Activated CD8-positive, alpha-beta T cell treated with anti-CD3 and anti-CD28 coated beads, Interleukin-2, amount 10 ng/mL, durations not matched to agents 7 days and 5 days (primary cell): ENCODE results near the gene NNT. TPM values are rescaled to one million over a fixed set of nuclear protein-coding genes. Genes with fewer than 3 reads are reported as not detected.
"Not testable (repeated sequence)": the region's sequence is repeated elsewhere in the genome, so short reads cannot be mapped to it uniquely, and the experiment has no call there.

Experiments used
- ATAC-seq: fragments of 150-1000 bp; cut with Tn5 transposase; one replicate; pipeline ENCODE4 v1.10.0; 2021; ENCODE audit warnings: moderate library complexity
- CTCF ChIA-PET: fragments of 350-600 bp; sonication (Branson Sonifier 250); formaldehyde crosslinking; loops from one replicate; lab custom pipeline; 2021; ENCODE audit warnings: antibody characterized with exemption; lab: Charles Lee
- POLR2A ChIA-PET: fragments of 350-600 bp; sonication (Branson Sonifier 250); formaldehyde crosslinking; loops from one replicate; lab custom pipeline; 2021; ENCODE audit warnings: antibody characterized with exemption; lab: Charles Lee
- DNase-seq: peaks from one replicate; pipeline ENCODE4 v3.0.0-alpha.2; 2020
- H3K27ac Mint-ChIP-seq: one replicate; pipeline ENCODE4 v1.8.0; 2021; ENCODE audit warnings: mild to moderate bottlenecking, mixed read lengths
- H3K27me3 Mint-ChIP-seq: one replicate; pipeline ENCODE4 v1.8.0; 2021; ENCODE audit warnings: low read depth, mixed read lengths
- H3K36me3 Mint-ChIP-seq: one replicate; pipeline ENCODE4 v1.8.0; 2021; ENCODE audit warnings: low read depth, mixed read lengths
- H3K4me1 Mint-ChIP-seq: one replicate; pipeline ENCODE4 v1.8.0; 2021; ENCODE audit warnings: low read depth, mixed read lengths
- H3K4me3 Mint-ChIP-seq: one replicate; pipeline ENCODE4 v1.8.0; 2021; ENCODE audit warnings: mild to moderate bottlenecking, mixed read lengths
- H3K9me3 Mint-ChIP-seq: one replicate; pipeline ENCODE4 v1.8.0; 2022; ENCODE audit warnings: mixed read lengths; ENCODE audit not compliant: insufficient read depth
- total RNA-seq, 2 experiments: library from RNA; stranded (reverse); gene quantifications; one replicate each; pipeline ENCODE4 v1.2.3, GENCODE V29; 2021

Gene NNT
- total RNA-seq, 2 experiments from 2014 or later, result 103 to 104 TPM

DNA sequence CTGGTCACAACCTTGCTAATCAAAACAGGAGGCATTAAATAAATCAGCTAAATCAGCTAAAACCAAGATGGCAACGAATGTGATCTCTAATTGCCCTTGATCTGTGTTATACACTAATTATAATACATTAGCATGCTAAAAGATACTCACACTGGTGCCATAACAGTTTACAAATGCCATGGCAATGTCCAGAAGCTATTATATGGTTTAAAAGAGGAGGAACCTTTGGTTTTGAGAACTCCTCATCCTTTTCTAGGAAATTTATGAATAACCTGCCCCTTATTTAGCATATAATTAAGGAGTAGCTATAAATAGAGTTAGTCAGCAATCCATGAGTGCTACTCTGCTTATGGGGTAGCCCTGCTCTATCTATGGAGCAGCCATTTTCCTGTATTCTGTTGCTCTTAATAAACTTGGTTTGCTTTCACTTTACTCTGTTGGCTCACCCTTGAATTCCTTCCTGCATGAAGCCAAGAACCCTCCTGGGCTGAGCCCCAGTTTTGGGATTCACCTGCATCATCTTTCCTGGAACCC lies 18.7 kb upstream of the NNT start:
- ChIA-PET CTCF (interaction anchor here (1.9 kb wide), 1 partner anchor 29 kb away, joined by 4 read pairs; no protein-coding TSS in a partner anchor), POLR2A (no interaction called here)
- ATAC-seq (no peak), DNase-seq (no peak)
- Mint-ChIP-seq H3K27me3 (no peaks in the 10 kb centered on the region), H3K9me3 (no peaks in the 10 kb centered on the region), H3K4me1 (no peaks in the 10 kb centered on the region), H3K4me3 (no peak overlapping the region), H3K36me3 (peaks cover 9% of the 10 kb centered on the region), H3K27ac (no peak overlapping the region)

DNA sequence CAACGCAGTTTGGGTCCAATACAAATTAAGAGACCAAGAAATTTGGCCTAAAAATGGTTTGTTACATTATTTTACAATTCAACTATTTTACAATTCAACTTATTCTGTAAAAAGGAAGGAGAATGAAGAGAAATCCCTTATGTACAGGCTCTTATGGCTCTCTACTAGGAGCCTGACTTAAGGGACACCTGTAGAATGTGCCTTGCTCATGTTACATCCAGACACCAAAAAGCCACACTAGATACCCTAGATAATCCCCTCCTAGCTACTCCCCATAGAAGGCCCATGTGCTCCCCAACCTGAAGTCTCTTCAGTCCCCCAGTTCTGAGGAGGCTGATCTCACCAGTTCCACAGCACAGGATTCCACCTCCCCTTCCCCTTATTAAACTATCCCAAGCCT lies 14.1 kb upstream of the NNT start:
- H3K27ac Mint-ChIP-seq, result no peak overlapping the region
- no peaks in the 10 kb centered on the region for H3K4me1 Mint-ChIP-seq
- H3K9me3 Mint-ChIP-seq, result no peaks in the 10 kb centered on the region
- H3K27me3 Mint-ChIP-seq, result no peaks in the 10 kb centered on the region
- no peak for DNase-seq
- no peak for ATAC-seq
- H3K4me3 Mint-ChIP-seq, result no peak overlapping the region
- peaks cover 2% of the 10 kb centered on the region for H3K36me3 Mint-ChIP-seq
- CTCF ChIA-PET, result no interaction called here
- POLR2A ChIA-PET, result interaction anchor here (1.4 kb wide), 1 partner anchor 14 kb away, joined by 3 read pairs; the partner anchor contains the start of gene NNT

DNA sequence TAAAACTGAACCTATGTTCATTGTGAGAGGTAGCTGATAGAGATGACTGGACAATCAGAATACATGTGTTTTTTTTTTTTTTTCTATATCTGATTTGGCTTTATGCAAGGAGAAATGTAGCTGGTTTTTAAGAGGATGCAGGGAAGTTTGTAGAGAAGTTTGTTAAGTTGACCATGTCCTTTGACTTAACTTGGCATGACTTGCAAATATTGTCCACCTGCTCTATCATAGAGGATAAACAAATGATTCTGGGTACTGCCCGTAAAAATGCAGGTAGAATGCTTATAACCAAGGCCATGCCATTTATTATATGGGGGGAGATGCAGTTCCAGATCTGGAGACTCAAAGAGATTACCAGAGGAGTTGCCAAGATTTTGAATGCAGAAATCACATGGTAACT lies 13.7 kb upstream of the NNT start:
- peaks cover 2% of the 10 kb centered on the region for H3K36me3 Mint-ChIP-seq
- no peaks in the 10 kb centered on the region for H3K9me3 Mint-ChIP-seq
- H3K27ac Mint-ChIP-seq, result no peak overlapping the region
- CTCF ChIA-PET, result no interaction called here
- POLR2A ChIA-PET, result interaction anchor here (1.4 kb wide), 1 partner anchor 13 kb away, joined by 3 read pairs; the partner anchor contains the start of gene NNT
- no peaks in the 10 kb centered on the region for H3K27me3 Mint-ChIP-seq
- no peaks in the 10 kb centered on the region for H3K4me1 Mint-ChIP-seq
- no peak for ATAC-seq
- H3K4me3 Mint-ChIP-seq, result no peak overlapping the region
- no peak for DNase-seq

DNA sequence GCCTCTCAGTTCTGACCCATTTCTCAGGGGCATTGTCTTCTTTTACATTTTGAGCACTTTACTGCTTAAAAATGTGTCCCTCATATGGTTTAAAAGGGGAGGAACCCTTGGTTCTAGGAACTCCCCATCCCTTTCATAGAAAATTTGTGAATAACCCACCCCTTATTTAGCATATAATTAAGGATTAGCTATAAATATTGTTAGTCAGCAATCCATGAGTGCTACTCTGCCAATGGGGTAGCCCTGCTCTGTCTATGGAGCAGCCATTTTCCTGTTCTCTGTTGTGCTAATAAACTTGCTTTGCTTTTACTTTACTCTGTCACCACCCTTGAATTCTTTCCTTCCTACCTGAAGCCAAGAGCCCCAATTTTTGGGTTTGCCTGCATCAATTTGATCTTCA lies 12.3 kb upstream of the NNT start:
- Mint-ChIP-seq H3K4me3 (no peak overlapping the region), H3K27ac (no peak overlapping the region), H3K4me1 (no peaks in the 10 kb centered on the region), H3K9me3 (no peaks in the 10 kb centered on the region), H3K27me3 (no peaks in the 10 kb centered on the region), H3K36me3 (peaks cover 2% of the 10 kb centered on the region)
- ChIA-PET POLR2A (interaction anchor here (0.6 kb wide), 1 partner anchor 106 kb away, joined by 5 read pairs; no protein-coding TSS in a partner anchor), CTCF (no interaction called here)
- ATAC-seq, result no peak
- DNase-seq, result no peak

DNA sequence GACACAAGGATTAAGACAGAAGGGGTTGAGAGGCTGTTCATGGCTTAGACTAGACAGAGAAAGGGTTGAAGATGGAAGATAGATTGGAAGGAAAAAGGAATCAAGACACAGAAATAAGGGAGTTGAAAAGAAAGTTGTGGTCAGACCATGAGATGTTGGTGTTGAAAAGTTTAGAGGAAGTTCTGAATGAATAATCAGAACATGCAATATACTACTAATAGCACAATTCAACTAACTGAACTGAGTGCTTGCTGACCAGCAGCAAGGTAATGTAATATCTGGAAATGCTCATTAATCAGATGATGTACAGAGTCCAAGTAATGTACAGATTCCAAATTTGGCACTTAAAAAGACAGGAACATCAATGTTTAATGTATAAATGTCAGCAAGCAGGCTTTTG lies 10.6 kb upstream of the NNT start:
- Mint-ChIP-seq H3K27ac (no peak overlapping the region), H3K4me1 (no peaks in the 10 kb centered on the region), H3K27me3 (no peaks in the 10 kb centered on the region), H3K9me3 (no peaks in the 10 kb centered on the region), H3K36me3 (peaks cover 2% of the 10 kb centered on the region), H3K4me3 (no peak overlapping the region)
- DNase-seq, result no peak
- no peak for ATAC-seq
- ChIA-PET CTCF (no interaction called here), POLR2A (no interaction called here)

DNA sequence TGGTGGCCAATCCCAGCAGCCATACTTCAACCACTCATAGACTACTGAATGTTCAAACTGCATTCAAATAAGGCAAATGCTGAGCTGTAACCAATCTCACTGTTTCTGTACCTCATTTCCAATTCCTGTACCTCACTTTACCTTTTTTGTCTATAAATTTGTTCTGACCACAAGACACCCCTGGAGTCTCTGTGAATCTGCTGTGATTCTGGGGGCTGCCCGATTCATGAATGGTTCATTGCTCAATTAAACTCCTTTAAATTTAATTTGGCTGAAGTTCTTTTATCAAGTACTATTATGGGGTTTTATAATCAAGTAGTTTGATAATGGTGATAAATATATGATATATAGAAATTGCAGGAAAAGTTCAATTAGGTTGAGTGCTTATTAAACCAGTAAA lies 4.1 kb upstream of the NNT start:
- H3K36me3 Mint-ChIP-seq, result peaks cover 16% of the 10 kb centered on the region
- POLR2A ChIA-PET, H3K27ac Mint-ChIP-seq, H3K4me3 Mint-ChIP-seq, CTCF ChIA-PET, DNase-seq, ATAC-seq, H3K9me3 Mint-ChIP-seq, H3K27me3 Mint-ChIP-seq: not testable (repeated sequence)
- H3K4me1 Mint-ChIP-seq, result peaks cover 23% of the 10 kb centered on the region

DNA sequence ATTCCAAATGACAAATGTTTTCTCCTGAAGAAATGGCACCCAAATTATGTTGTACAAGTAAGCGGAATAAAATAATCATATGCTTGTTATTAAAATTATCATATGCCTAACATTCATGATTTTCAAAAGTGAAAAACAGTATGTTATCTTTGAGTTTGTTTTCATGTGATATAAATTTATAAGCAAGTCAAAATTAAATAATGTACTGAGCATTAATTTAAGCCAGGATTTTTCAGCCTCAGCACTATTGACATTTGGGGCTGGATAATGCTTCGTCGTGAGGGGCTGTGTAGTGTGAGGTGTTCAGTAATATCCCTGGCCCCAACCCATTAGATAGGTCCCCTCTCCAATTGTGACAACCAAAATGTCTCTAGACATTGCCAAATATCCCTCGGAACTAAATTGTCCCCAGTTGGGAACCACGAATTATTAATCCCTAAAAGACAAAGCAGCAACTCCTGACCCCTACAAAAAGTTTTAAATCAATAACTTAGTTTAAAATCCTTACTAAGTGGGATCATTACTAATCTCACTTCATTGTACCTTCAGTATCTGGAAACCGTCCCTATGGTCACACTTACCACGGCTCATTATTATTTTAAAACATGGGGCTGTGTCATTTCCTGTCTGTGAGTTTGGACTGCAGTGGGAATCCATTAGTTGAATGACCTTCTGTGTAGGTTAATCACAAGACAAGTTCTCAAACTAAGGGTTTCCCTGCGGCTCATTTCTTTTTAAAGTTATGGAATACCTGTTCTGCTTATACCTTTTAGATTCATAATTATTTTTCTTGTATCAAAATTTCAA lies 1.3 kb upstream of the NNT start:
- peaks cover 45% of the 10 kb centered on the region for H3K4me1 Mint-ChIP-seq
- H3K36me3 Mint-ChIP-seq, result peaks cover 31% of the 10 kb centered on the region

DNA sequence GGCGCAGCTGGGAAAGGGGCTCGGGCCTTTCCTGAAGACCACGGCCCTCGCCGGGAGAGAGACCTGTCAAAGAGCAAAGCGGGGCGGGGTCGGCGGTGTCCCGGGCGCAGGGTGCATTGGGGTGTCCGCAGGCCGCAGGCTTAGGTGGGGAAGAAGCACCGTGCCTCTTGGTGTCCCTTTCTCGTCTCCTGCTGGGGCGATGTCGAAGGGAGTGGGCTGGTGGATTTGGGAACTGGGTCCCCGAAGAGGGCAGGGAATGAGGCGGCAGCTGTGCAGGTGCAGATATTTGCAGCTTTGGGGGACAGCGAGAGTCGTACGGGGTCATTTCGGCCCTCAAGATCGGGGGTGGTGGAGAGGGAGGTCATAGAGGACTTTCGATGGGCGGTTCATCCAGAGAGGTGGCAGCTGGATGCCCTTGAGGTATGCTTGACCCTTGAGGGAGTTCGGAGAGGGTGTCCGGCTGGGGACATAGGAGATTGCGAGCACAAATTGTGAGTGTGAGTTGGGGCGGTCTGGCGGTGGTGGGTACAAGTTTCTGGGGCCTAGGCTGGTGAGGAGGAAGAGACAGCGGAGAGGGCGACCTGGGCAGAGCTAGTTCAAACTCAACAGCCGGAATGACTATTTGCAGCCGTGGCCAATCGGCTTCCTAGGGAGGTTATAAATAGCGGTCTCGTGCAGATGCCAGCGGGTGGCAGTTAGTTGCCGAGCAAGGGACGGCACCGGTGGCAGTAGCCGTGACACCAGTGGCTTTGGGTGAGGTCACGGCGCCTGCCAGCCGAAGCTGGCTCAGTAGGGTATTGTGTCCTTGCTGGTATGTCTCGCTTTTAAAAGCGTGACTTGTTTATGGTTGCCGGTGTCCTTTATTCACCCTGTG lies 601 bp downstream of the NNT start:
- ATAC-seq (peak; percentile 66), DNase-seq (peak; percentile 75)
- peaks cover 40% of the 10 kb centered on the region for H3K36me3 Mint-ChIP-seq
- peaks cover 56% of the 10 kb centered on the region for H3K4me1 Mint-ChIP-seq
- peak overlapping the region; percentile 90 for H3K27ac Mint-ChIP-seq
- ChIA-PET CTCF (interaction anchor here (0.9 to 3.4 kb wide), 9 partner anchors 10 to 214 kb away, joined by 3 to 21 read pairs (median 4); partner anchors contain the start of genes C5orf34 and TMEM267), POLR2A (interaction anchor here (0.6 to 2.7 kb wide), 11 partner anchors 9 to 653 kb away, joined by 3 to 37 read pairs (median 3); partner anchors contain the start of genes C5orf34 and TMEM267)
- H3K27me3 Mint-ChIP-seq, result no peaks in the 10 kb centered on the region
- peak overlapping the region; percentile 92 for H3K4me3 Mint-ChIP-seq
- H3K9me3 Mint-ChIP-seq, result no peaks in the 10 kb centered on the region

More for the DNA sequence above, 1.3 kb upstream of the NNT start:
- Mint-ChIP-seq H3K27ac (peak overlapping the region; percentile 90), H3K9me3 (no peaks in the 10 kb centered on the region), H3K4me3 (peak overlapping the region; percentile 92), H3K27me3 (no peaks in the 10 kb centered on the region)
- ChIA-PET POLR2A (interaction anchor here (1.0 to 2.7 kb wide), 5 partner anchors 12 to 564 kb away, joined by 3 to 37 read pairs (median 4); partner anchors contain the start of genes C5orf34 and TMEM267), CTCF (interaction anchor here (1.5 to 1.7 kb wide), 3 partner anchors 29 to 118 kb away, joined by 4 to 11 read pairs (median 5); partner anchors contain the start of gene TMEM267)
- DNase-seq (no peak), ATAC-seq (no peak)

DNA sequence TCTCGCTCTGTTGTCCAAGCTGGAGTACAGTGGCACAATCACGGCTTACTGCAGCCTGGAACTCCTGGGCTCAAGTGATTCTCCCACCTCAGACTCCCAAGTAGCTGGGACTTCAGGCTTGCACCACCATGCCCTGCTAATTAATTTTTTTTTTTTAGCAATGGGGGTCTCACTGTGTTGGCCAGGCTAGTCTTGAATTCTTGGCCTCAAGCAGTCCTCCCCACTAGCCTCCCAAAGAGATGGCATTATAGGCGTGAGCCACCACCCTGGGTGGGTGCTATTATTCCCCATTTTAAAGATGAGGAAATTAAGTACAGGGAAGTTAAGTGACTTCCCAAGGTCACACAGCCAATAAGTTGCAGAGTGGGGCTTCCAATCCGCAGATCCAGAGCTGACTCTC lies 1.7 kb downstream of the NNT start:
- Mint-ChIP-seq H3K36me3 (peaks cover 50% of the 10 kb centered on the region), H3K9me3 (no peaks in the 10 kb centered on the region), H3K27ac (no peak overlapping the region), H3K4me1 (peaks cover 61% of the 10 kb centered on the region), H3K27me3 (no peaks in the 10 kb centered on the region), H3K4me3 (peak overlapping the region; percentile 92)
- ATAC-seq (no peak), DNase-seq (no peak)
- CTCF ChIA-PET, result interaction anchor here (3.4 kb wide), 1 partner anchor 27 kb away, joined by 21 read pairs; no protein-coding TSS in a partner anchor
- POLR2A ChIA-PET, result interaction anchor here (1.3 to 2.7 kb wide), 2 partner anchors 49 to 90 kb away, joined by 8 to 15 read pairs; partner anchors contain the start of gene C5orf34

DNA sequence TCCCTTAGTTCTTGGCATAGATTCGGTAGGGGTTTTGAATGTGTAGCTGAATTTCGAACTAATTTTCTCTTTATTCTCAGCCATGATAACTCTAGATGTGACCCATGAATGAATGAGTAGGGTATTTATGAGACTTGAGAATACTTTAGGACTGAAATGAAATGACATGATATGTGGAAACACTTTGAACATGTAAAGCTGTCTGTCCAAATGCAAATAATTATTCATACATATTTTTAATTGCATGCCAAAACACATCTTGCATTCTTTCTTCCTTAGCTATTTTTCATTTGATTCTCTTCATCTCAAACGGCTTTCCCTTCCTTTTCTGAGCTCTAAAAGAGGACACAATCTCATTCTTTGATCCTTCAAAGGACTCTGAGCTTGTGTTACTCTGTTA lies 3.4 kb downstream of the NNT start:
- H3K4me3 Mint-ChIP-seq, result no peak overlapping the region
- H3K27ac Mint-ChIP-seq, result no peak overlapping the region
- H3K4me1 Mint-ChIP-seq, result peaks cover 57% of the 10 kb centered on the region

DNA sequence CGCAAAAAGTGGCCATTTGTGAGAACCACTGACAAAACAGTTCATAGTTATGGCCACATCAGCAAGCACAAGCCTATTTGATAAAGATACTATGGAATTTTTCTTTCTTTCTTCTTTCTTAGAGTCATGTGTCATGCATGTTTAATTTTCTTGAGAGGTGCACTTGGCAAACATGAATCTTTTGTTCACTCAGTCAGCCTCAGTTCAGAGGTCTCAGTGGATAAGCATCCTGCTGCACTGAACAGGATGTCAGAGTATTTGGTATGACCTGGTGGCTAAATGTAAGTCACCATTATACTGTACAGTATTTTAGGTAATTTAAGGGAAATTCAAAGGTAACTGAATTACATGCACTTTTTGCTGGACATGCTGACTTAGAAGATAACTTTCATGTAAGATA lies 5.4 kb downstream of the NNT start:
- Mint-ChIP-seq H3K36me3 (peaks cover 73% of the 10 kb centered on the region), H3K27ac (no peak overlapping the region), H3K4me1 (peaks cover 46% of the 10 kb centered on the region), H3K9me3 (no peaks in the 10 kb centered on the region), H3K27me3 (no peaks in the 10 kb centered on the region), H3K4me3 (no peak overlapping the region)
- ChIA-PET CTCF (interaction anchor here (1.4 kb wide), 1 partner anchor 23 kb away, joined by 4 read pairs; no protein-coding TSS in a partner anchor), POLR2A (no interaction called here)
- DNase-seq (no peak), ATAC-seq (no peak)

More for the DNA sequence above, 3.4 kb downstream of the NNT start:
- ChIA-PET CTCF (interaction anchor here (0.7 to 3.4 kb wide), 4 partner anchors 25 to 122 kb away, joined by 3 to 21 read pairs (median 6); partner anchors contain the start of gene TMEM267), POLR2A (no interaction called here)
- H3K27me3 Mint-ChIP-seq, result no peaks in the 10 kb centered on the region
- no peak for DNase-seq
- no peaks in the 10 kb centered on the region for H3K9me3 Mint-ChIP-seq
- H3K36me3 Mint-ChIP-seq, result peaks cover 65% of the 10 kb centered on the region
- no peak for ATAC-seq
